SKM-1 (cell line): ENCODE measurements around the gene GP5.

ENCODE experiments used
- DNase-seq: peaks from one replicate; lab custom pipeline; 2025; ENCODE audit not compliant: unreplicated experiment; lab: John Stamatoyannopoulos, UW

GP5 gene, protein sequence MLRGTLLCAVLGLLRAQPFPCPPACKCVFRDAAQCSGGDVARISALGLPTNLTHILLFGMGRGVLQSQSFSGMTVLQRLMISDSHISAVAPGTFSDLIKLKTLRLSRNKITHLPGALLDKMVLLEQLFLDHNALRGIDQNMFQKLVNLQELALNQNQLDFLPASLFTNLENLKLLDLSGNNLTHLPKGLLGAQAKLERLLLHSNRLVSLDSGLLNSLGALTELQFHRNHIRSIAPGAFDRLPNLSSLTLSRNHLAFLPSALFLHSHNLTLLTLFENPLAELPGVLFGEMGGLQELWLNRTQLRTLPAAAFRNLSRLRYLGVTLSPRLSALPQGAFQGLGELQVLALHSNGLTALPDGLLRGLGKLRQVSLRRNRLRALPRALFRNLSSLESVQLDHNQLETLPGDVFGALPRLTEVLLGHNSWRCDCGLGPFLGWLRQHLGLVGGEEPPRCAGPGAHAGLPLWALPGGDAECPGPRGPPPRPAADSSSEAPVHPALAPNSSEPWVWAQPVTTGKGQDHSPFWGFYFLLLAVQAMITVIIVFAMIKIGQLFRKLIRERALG

DNA sequence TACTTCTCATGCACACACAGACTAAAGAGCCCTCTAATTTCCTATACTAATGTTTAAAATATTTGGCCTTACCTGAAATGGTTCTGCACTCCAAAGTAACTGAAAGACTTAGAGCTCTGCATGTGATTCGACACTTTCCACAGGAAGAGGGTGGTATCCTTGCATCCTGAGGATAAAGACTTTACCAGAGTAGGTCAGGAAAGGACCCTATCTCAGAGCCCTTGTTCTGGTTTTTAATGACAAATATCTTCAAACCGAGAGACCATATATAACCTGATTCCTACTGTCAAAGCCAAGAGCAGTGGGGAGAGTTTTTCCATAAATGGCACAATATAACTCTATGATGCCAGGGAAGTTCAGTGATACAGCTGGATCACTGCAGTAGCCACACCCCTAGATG is at the start of gene GP5:
TSS of gene GP5 (minus strand) at position 101 of the 400 bp plus-strand sequence. CDS start 984 bp downstream, outside the sequence.
- no peak for DNase-seq

DNA sequence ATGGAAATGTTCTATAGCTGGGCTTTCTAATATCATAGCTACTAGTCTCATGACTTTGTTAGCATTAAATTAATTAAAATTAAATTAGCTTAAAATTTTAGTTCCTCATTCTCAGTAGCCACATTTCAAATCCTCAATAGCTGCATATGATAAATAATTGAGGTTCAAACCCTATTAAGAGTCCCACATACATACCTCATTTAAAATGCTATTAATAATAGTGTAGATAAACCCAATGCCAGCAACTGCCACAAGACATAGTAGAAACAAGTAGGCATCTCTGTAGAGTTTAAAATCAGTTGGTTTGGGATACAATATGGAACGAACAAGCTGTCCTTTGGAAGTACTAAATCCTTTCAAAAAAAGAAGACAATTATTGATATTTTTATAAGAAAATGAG is 48.6 kb upstream of the GP5 start:
- no peak for DNase-seq

DNA sequence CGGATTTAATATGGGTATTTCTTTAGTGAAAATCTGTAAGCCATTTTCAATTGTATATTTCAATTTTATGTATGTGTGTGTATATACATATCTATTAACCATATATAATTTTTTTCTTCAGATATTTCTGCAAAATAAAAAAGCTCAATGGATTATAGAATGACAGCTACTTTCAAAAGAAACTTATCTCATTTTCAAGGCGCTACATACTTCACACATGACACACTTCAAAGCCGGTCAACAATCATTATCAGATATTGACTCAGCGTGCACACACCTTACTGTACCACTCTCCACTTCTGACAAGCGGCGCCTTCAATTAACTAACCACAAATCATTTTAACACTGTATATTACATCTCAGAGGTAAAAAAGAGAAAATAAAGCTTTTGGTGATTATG is 48.1 kb upstream of the GP5 start:
- no peak for DNase-seq

DNA sequence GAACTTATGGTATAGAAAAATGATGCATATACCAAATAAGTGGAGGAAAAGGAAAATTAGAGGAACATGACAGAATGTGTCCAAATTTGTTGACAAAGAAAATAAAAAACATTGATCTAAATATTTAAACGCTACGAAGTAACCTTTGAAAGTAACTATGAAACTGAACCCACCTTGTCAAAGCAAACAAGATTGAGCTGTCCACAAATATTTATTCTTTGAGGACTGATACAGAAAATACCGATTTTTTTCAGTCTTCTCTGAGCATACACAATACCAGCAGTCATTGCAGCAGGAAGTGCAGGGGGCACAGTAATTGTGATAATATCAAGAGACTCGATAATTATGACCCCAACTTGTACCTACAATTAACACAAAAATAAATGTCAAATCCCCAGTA is 47.7 kb upstream of the GP5 start:
- no peak for DNase-seq

DNA sequence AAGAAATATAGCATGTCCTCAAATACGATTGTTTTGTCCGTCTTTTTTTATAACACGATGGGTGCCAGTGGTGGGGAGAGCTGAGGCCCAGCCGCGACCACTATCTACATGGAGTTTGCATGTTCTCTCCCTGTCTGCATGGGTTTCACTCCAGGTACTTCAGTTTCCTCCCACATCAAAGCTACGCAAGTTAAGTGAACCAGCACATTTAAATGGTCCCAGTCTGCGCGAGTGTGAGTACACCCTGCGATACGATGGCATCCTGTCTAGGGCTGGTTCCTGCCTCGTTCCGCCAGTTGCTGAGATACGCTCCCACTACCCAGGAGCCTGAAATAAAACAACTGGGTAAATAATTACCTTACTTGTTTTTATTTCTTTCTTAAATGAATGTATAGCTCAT is 47.1 kb upstream of the GP5 start:
- DNase-seq: no peak

DNA sequence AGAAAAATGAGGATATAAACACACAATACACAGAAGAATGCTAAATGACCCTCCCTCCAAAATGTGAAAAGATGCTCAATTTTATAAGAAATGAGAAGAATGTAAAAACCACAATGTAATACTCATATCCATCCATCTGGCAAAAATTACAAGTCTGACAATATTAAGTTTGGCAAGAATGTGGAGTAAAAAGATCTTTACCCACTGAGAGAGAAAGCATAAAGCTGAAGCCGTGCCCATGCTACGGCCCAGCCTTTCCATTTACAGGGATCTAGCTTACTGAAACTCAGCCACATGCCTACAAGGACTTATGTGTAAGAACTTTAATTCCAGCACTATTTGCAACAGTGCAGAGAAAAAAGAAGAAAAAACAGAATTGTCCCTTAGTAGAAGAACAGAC is 44.8 kb upstream of the GP5 start:
- no peak for DNase-seq

DNA sequence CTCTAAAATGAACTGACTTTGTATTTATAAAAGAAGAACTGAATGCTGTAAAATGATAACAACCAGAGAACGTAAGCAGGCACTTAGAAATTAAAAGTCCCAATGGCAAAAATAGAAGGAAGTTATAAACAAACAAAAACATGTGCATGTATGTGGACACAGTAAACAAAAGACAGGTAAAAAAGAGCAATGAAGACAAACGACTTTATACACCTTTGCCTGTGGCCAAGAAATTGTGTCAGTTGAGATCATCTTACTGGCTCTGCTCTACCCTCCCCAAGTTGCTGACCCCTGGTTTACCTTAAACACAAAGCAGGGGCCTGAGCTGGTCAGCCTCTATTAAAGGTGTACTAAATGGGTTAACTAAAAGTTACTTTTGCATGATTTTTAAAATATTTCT is 41.7 kb upstream of the GP5 start:
- DNase-seq: no peak

DNA sequence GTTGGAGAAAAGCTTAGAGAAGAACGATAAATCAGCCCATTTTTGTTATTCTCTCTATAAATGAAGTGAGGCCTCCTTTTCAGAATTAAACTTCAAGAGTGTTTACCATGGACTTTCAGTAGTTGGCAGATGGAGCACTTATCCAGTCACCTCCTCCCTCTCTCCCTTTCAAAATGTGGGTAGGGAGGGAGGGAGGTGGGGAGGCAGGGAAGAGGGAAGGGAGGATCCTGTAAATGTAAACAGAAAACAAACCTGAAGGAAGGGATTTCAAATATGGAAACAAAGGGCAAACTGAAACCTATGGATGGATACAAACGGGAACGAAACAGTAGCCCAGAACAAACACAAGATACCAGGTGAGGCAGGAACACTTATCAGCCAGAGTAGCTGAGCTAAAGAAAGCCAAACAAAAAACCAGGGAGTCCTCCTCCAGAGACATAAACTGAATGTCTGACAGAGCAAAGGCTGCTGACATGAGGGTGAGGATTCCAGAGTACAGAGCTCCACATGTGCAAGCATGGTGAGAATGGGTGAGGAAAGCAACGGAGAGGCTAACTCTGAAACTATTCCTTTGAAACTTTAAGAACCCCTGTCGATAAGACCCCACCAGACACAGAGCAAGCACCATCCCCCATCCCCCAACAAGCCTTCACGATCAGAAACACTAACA is 41.0 kb upstream of the GP5 start:
- no peak for DNase-seq

DNA sequence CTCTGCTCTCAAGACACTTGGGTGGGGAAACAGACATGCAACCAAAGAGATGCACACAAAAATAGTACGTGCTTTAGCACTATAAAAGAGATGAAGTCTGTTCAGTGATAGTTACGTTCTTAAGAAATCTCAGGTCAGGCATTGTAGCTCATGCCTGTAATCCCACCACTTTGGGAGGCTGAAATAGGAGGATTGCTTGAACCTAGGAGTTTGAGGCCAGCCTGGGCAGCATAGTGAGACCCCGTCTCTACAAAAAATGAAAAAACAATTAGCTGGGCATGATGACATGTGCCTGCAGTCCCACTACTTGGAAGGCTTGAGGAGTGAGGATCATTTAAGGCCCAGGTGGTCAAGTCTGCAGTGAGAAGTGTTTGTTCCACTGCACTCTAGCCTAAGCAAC is 35.4 kb upstream of the GP5 start:
- DNase-seq: no peak

DNA sequence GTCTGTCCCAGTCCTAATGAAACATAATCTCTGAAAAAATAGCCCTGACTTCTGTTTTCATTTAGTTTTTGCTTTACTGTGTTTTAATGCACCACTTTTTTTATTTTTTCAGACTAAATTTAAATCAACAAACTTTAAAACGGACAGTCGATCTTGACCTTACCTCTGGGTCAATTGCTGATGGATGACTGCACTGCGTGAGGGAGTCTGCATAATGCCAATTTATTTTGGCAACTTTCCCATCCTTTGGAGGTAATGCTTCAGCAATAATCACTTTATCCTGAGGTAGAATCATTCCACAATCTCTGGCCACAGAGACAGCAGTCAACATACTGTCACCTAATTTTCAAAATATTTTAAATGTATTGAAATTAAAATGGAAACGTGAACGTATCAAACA is 32.5 kb upstream of the GP5 start:
- no peak for DNase-seq

DNA sequence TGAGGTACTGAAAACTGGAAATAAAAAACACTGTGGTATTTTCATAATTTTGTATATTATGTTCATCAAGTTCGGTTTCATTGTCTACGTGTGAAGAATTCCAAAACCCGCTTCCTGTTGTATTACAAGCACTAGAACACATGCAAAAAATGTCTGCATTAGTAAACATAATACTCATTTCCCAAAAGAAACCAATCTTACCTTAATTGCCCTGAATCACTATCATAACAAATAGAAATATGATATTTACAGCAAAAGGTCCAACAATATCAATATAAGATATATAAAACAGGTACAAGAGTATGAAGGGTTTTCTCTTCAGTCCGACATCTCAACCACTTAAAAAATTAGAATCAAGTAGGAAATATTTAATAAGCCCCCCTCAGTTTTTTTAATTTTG is 26.3 kb upstream of the GP5 start:
- DNase-seq: no peak

DNA sequence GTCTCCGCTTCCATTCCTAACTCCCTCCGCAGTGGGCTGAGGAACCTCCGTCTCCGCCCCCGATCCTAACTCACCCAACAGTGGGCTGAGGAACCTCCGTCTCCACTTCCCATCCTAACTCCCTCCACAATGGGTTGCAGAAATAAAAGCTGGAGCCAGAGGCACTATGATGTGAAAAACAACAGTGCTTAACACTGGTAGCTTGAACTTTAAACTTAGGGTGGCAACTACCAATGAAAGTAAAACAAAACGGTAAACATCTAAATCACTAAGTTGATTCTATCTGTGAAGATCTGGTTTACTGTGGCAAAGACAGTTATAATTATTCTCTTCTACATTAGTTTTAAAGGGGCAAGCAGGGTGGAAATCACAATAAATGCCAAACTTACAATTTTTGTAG is 25.9 kb upstream of the GP5 start:
- no peak for DNase-seq

DNA sequence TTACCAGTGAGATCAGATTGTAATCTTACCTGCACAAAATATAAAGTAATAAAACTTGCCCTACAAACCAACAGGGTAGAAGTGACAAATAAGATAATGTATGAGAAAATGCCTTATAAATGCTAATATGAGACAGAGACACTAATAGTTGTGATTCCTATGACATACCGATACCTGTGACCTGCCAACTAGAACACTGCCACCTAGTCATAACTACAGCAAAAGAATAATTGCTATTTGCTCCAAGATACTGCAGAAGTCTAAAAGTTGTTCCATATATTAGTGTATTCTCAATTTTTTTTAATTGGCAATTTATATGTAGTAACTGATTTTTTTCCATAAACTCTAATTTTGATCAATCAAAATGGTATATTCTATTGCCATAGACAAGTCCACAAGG is 25.3 kb upstream of the GP5 start:
- DNase-seq: no peak

DNA sequence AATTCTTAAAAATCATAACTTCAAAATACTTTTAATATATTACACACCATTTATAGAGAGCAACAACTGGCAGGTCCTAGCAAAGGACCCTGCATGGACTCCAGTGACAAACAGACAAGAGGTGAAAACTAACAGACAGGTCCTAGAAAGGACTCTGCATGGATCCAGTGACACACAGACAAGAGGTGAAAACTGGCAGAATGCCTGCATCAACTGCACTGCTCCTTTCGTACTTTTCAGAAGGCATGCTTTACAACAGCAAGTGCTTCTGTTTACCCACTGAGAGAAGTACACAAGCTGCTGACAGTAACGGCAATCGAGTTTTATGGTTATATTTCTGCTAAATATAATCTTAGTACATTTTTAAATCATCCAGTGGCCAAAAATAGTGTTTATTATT is 24.3 kb upstream of the GP5 start:
- DNase-seq: no peak

DNA sequence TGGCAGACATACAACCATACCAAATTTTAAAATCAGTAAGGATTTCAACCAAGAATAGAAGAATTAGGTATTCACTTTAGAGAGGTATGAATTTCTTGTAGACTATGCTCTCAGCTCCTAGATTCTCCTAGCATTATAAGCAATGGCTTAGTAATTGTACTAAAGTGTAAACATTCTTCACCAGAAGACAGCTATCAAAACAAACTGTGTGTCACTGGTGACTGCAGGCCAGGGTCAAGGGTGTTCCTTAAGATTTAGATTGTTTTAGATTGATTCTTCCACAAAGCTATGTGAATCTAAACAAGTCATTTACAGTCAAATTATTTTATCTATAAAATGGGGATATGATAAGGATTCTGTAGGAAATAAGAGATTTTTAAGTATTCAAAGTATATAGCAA is 23.1 kb upstream of the GP5 start:
- DNase-seq: no peak

DNA sequence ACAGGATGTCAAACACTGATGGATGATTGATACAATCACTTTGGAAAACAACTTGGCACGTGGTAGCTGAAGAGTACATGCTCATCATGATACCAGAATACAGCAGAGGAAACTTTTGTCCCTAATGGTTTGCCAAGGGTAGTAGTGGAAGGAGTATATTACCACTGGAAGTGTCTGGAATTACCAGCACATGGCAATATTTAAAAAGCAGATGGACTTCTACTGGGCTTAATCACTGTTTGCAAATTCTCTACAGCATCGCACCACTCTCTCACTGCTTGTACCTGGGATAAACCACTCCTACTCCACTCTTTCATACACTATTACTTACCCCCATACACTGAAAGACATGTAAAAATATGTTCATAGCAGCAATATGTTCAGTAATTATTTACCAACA is 19.6 kb upstream of the GP5 start:
- no peak for DNase-seq

DNA sequence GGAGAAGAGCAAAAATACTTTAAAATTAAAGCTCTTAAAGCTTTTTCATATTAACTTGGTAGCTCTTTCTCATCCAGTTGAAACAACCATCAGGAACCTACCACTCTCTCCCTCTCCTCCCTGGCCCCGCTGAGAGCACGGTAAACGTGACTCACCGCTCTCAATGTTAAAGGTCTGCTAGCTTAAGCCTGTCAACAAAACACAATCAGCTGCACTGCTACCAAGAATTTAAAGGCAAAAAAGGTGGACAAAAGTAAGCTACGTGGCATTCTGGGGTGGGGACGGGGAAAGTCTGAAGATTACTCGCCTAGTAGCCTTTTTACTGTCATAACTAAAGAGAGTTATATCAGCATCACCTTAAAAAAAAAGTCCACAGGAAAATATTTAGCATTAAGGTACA is 8.4 kb upstream of the GP5 start:
- DNase-seq: no peak

DNA sequence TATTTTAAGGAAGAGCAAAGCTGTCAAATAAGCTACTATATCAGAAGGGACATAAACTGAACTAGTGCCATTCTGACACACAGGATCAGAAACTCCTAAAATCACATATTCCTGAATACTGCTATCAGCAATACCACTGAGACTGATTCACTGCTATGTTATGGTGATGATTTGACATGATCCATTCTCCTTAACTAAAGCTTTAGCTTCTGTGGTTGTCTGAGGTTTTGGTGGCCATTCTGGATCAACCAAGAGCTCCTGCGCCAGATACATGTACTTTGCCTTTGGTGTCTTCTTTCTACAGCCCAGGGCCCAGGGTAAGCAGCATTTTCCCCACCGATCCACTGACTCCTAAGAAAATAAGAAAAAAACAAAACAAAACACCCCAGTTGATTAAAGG is 6.7 kb upstream of the GP5 start:
- DNase-seq: no peak

DNA sequence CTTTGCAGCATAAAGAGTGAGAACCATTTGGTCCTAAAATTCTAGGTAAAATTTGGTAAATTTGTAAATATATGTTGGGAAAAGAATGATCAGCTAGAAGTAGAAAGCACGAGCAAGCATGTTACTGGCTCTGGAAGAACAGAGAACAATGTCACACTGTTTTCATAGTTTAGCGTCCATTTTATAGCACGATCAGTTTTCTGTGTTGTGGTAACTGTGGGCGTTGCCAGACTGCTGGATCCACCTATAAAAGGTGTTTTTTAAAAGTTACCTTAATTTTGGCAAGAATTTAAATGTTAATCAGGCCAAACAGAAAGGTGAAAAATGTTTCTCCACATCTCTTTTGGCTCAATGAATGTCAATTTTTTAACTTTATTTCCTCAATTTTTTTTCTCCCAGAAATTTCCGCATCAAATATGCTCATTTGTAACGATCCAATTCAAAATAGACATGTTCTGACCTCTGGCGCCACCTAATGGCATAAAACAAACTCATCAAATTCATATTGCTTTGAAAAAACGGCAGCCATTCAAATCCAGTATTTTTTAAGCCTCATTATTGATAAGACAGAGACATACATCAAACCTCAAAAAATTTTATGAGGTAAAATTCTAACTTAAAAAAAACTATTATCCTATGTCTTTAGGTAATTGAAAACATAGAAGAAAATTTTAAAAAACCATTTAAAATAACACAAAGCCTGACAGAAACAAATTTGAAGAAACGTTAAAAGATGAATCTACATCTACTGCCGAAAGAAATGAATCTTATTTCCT is 5.5 kb upstream of the GP5 start:
- peak; percentile 43 for DNase-seq

DNA sequence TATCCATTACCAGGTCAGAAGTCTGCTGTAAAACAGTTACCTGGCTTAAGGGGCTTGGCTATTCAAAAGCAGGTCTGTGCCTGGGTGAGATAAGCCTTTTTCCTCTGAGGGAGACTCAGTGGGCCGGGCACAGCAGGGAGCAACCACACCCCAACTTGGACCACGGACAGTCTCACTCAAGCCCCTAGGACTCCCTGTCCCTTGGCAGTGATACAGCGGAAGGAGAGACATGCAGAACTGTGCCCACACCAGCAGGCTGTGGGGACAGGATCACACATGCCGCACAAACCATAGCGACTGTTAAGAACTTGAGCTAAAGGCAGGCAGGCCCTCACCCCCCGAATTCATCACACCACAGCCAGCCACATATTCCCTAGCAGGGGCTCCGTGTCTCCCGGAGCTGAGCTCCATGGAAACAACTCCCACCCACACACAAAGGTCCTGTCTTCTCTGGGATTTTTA is 2.8 kb upstream of the GP5 start:
- no peak for DNase-seq

DNA sequence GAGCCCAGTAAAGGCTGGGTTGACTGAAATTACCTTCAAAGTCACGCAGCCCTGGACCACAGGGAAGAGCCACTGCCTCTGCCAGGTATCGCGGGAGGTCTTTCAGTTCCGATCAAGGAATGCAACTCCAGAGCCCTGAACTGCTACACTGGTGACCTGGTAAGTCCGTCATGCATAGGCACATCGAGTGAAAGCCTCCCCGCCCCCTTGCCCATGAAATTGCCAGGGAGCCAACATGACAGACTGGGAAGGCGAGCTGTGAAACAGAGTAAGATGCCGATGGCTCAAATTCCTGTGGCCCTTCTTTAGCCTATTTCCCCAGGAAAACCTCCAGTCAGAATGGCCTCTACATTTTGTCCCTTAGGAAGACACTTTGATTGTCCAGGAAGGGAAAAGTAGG is 2.3 kb upstream of the GP5 start:
- DNase-seq: no peak
